ENCODE data around the gene KHSRP. TPM values are rescaled to one million over a fixed set of nuclear protein-coding genes. Genes with fewer than 3 reads are reported as not detected.
A peak's percentile ranks its signal among the peaks of the same experiment; 100 is the strongest.

Gene KHSRP
- total and polyA plus RNA-seq, 4 donors: 68.3 to 317 (median 198) TPM

DNA sequence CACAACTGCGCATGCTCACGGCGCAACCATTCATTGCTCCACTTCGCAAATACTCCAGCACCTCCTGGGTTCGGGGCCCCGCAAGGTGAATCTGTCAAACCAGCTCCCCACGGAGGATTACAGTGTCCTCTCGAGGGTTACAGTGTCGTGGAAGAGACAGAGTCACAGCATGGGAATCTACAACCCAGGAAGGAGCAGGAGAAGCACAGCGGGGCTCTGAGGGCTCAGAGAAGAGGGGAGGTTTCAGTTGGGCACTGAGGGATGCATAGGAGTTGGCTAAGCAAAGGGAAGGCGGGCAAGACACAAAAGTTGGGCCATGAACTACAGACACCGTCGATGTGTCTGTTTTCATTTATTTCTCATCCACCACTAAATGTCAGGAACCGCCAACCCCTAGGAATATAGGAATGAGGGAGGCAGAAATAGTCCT, 30.6 kb downstream of the KHSRP start:
- DNase-seq (ENCODE audit: low read depth in 4 of 6, low spot score in 6 of 6): no peak
- peak overlapping the region; percentile 83 for H3K4me3 ChIP-seq (ENCODE audit: low read depth, low read length)

DNA sequence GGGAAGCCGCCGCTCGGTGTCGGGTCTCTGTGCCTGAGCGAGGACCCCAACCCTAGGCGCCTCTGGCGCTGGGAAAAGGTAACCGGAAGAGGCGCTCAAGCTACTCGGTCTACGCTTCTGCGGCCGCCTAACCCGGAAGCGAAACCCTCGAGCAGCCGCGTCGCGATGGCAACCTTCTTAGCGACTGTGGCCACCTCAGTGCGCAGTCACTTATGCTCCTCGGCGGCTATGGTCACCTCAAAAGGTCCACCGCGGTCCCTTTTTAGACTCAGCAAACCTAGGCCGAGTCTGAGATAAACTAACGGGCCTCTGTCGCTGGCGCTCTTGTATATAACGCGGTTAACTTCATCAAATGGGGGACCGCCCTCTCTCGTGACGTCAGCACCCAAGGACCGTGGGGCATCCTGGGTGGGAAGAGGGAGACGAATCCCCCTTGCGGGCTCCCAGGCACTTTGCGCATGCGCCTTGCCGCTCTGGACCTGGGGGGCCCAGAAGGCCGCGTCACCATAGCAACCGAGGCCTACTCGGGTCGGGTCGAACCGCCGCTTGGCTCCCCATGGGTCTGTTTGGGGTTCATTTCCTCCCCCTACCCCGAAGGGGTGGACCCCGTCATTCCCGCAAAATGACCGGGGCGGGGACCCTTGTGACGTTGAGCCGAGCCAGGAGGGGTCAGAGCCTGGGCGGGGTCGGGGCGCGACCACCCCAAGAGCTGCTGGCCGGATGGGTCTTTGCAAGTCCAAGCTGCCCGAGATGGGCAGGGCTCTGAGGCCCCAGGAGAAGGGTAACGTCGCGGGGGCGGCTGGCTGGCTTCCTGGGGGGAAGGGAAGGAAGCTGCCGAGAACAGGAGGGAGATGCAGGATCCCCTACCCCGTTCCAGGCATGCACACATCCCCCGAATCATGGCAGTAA, 31.3 kb downstream of the KHSRP start, which contains the start of gene GTF2F1:
GTF2F1 (minus strand) TSS at position 91 of the 909 bp plus-strand sequence. CDS start 169 bp downstream, outside the sequence.
- H3K9me3 ChIP-seq (ENCODE audit: control insufficient read depth, insufficient read depth, low read length): no peaks in the 10 kb centered on the region
- H3K27me3 ChIP-seq (ENCODE audit: control insufficient read depth, insufficient read depth, low read length): no peaks in the 10 kb centered on the region
- H3K4me3 ChIP-seq (ENCODE audit: low read depth, low read length): peak within 1 kb of the TSS; percentile 83
- peak within 1 kb of the TSS; percentile 98 for H3K27ac ChIP-seq (ENCODE audit: low read depth, low read length)
- DNase-seq (ENCODE audit: low read depth in 4 of 6, low spot score in 6 of 6): peak; percentile 97 to 99 (median 98)
- H3K4me1 ChIP-seq (ENCODE audit: control insufficient read depth, insufficient read depth, low read length): peaks cover 18% of the 10 kb centered on the region
- peaks cover 32% of the 10 kb centered on the region for H3K36me3 ChIP-seq (ENCODE audit: control insufficient read depth, insufficient read depth, low read length)
- WGBS (ENCODE audit: insufficient coverage): under 1% methylated on average over 68 of the region's 69 CpGs

More for the DNA sequence above, 30.6 kb downstream of the KHSRP start:
- Histone ChIP-seq H3K4me1 (ENCODE audit: control insufficient read depth, insufficient read depth, low read length) (peaks cover 18% of the 10 kb centered on the region), H3K36me3 (ENCODE audit: control insufficient read depth, insufficient read depth, low read length) (peaks cover 26% of the 10 kb centered on the region), H3K27ac (ENCODE audit: low read depth, low read length) (peak overlapping the region; percentile 98), H3K27me3 (ENCODE audit: control insufficient read depth, insufficient read depth, low read length) (no peaks in the 10 kb centered on the region), H3K9me3 (ENCODE audit: control insufficient read depth, insufficient read depth, low read length) (no peaks in the 10 kb centered on the region)
- WGBS (ENCODE audit: insufficient coverage): 8% methylated on average over 10 of the region's 14 CpGs

DNA sequence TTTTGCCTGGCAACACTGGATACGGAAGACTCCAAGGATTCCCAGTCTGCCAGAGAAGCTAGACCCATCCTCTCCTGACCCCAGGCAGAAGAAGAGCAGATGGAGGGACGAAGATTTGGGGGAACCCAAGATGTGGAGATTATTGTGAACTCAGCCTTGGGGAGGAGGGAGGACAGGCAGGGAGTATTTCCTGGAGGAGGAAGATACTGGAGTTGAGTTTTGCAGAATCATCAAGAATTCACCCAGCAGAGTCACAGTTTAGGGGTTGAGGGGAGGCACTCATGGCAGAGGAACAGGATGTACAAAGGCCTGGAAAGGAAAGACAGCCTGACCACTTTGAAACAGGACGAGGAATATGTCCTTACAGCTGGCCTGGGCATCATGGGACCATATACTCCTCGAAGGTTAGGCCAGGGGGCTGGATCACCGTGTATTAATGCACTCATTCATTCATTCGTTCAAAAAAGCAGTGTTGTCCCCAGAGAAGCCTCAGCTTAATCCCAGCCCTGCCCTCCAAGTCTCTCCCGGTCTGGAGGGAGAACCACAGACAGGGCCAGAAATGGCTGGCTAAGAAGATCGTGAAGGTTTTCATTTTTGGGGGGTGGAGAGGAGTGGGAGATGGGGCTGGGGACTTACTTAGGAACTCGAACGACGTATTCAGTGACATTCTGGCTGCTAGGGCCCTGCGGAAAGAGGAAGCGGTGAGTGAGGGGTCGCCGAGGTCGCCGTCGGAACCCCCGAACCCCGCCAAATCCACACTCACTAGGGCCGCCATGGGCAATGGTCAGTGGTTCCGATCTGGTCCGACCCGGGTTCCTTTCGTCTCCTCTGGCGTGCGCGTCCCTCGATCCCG, 32.2 kb downstream of the KHSRP start:
- no peaks in the 10 kb centered on the region for H3K27me3 ChIP-seq (ENCODE audit: control insufficient read depth, insufficient read depth, low read length)
- no peaks in the 10 kb centered on the region for H3K9me3 ChIP-seq (ENCODE audit: control insufficient read depth, insufficient read depth, low read length)
- H3K36me3 ChIP-seq (ENCODE audit: control insufficient read depth, insufficient read depth, low read length): peaks cover 41% of the 10 kb centered on the region
- 6% methylated on average over 29 of the region's 30 CpGs for WGBS (ENCODE audit: insufficient coverage)
- peaks cover 18% of the 10 kb centered on the region for H3K4me1 ChIP-seq (ENCODE audit: control insufficient read depth, insufficient read depth, low read length)
- H3K27ac ChIP-seq (ENCODE audit: low read depth, low read length): peak overlapping the region; percentile 98
- peak overlapping the region; percentile 83 for H3K4me3 ChIP-seq (ENCODE audit: low read depth, low read length)
- no peak for DNase-seq (ENCODE audit: low read depth in 4 of 6, low spot score in 6 of 6)

DNA sequence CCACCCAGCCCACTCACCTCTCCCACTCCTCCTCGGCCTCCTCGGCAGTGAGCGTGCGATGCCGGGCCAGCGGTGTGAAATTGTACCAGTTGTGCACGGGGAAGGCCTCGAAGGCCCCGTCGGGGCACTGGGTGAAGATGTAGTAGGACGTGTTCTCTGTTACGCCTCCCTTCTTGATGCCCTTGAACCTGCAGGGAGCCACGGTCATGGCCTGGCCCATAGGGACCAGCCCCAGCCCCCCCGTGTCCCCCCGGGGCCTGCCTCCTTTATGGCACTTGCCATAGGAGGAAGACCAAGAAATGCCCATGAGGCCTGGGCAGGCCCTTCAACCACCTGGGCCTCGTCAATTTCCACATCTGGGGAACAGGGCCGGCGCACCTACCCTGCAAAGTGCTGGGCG, 37.2 kb downstream of the KHSRP start:
- Histone ChIP-seq H3K9me3 (ENCODE audit: control insufficient read depth, insufficient read depth, low read length) (no peaks in the 10 kb centered on the region), H3K4me3 (ENCODE audit: low read depth, low read length) (no peak overlapping the region), H3K27me3 (ENCODE audit: control insufficient read depth, insufficient read depth, low read length) (no peaks in the 10 kb centered on the region), H3K36me3 (ENCODE audit: control insufficient read depth, insufficient read depth, low read length) (peaks cover 91% of the 10 kb centered on the region), H3K27ac (ENCODE audit: low read depth, low read length) (no peak overlapping the region), H3K4me1 (ENCODE audit: control insufficient read depth, insufficient read depth, low read length) (peaks cover 4% of the 10 kb centered on the region)
- 96% methylated on average over 17 of the region's 19 CpGs for WGBS (ENCODE audit: insufficient coverage)
- no peak for DNase-seq (ENCODE audit: low read depth in 4 of 6, low spot score in 6 of 6)

DNA sequence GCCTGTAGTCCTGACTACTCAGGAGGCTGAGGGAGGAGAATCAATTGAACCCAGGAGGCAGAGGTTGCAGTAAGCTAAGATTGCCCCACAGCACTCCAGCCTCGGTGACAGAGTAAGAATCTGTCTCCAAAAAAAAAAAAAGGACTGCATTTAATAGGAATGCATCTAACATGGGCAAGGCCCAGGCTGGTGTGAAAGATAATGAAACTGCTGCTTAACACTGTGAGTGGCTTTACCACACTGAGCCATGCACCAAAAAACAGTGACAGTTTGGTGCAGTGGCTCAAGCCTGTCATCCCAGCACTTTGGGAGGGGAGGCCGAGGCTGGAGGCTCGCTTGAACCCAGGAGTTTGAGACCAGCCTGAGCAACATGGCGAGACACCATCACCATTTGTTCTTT, 40.2 kb downstream of the KHSRP start:
- Histone ChIP-seq H3K36me3 (ENCODE audit: control insufficient read depth, insufficient read depth, low read length) (peaks cover 99% of the 10 kb centered on the region), H3K27me3 (ENCODE audit: control insufficient read depth, insufficient read depth, low read length) (no peaks in the 10 kb centered on the region), H3K9me3 (ENCODE audit: control insufficient read depth, insufficient read depth, low read length) (no peaks in the 10 kb centered on the region), H3K4me1 (ENCODE audit: control insufficient read depth, insufficient read depth, low read length) (no peaks in the 10 kb centered on the region), H3K4me3 (ENCODE audit: low read depth, low read length) (no peak overlapping the region), H3K27ac (ENCODE audit: low read depth, low read length) (no peak overlapping the region)
- WGBS (ENCODE audit: insufficient coverage): 90% methylated on average over 2 of the region's 4 CpGs
- DNase-seq (ENCODE audit: low read depth in 4 of 6, low spot score in 6 of 6): no peak

DNA sequence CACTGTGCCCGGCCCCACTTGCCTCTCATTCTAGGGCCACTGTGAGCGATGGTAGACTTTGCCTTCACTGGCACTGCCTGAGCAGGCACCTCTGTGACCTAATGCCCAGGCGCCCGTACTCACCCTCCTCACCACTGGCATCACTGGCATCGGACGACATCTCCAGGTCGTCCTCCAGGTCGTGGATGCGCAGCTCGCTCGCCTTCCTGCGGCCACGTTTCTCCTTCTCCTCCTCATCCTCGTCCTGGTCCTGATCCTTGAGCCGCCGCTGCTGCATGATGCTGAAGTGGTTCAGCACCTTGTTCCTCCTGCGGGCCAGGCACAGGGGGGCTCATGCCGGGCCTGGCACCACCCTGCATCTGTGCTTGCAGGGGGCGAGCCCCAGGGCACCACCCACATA, 41.4 kb downstream of the KHSRP start:
- Histone ChIP-seq H3K36me3 (ENCODE audit: control insufficient read depth, insufficient read depth, low read length) (peaks cover 98% of the 10 kb centered on the region), H3K27ac (ENCODE audit: low read depth, low read length) (no peak overlapping the region), H3K9me3 (ENCODE audit: control insufficient read depth, insufficient read depth, low read length) (no peaks in the 10 kb centered on the region), H3K4me1 (ENCODE audit: control insufficient read depth, insufficient read depth, low read length) (no peaks in the 10 kb centered on the region), H3K4me3 (ENCODE audit: low read depth, low read length) (no peak overlapping the region), H3K27me3 (ENCODE audit: control insufficient read depth, insufficient read depth, low read length) (no peaks in the 10 kb centered on the region)
- 96% methylated on average over 19 of the region's 19 CpGs for WGBS (ENCODE audit: insufficient coverage)
- no peak for DNase-seq (ENCODE audit: low read depth in 4 of 6, low spot score in 6 of 6)

DNA sequence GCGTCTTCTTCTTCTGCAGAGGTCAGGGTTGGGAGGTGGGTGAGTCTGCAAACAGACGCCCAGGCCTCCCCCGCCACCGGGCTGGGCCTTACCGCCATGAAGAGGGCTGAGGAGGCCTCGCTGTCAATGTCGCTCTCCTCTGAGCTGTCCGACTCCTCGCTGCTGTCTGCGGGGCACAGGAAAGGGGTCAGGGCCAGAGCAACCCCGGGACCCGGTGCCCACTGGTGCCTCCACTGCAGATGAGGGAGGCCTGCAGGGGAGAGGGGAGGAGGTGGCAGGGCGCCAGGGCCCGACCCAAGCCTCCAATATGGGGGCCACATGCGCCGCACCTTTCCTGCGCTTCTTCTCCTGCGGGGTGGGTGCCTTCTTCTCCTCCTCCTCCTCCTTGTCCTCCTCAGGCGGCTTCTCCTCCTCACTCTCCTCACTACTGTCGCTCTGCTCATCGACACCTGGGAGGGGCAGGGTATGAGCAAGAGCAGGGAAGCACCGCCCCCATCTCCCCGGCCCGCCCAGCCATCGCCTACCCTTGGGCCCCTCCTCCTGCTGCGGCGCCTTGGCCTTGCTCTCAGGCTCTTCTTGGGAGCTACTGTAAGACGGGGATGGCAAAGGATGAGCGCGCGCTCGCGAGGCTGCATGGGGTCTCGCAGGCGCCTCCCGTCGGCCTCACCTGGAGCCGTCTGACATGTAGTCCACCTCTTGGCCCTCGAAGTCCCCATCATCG, 43.4 kb downstream of the KHSRP start:
- Histone ChIP-seq H3K27me3 (ENCODE audit: control insufficient read depth, insufficient read depth, low read length) (no peaks in the 10 kb centered on the region), H3K36me3 (ENCODE audit: control insufficient read depth, insufficient read depth, low read length) (peaks cover 90% of the 10 kb centered on the region), H3K4me1 (ENCODE audit: control insufficient read depth, insufficient read depth, low read length) (no peaks in the 10 kb centered on the region), H3K27ac (ENCODE audit: low read depth, low read length) (no peak overlapping the region), H3K9me3 (ENCODE audit: control insufficient read depth, insufficient read depth, low read length) (no peaks in the 10 kb centered on the region), H3K4me3 (ENCODE audit: low read depth, low read length) (no peak overlapping the region)
- DNase-seq (ENCODE audit: low read depth in 4 of 6, low spot score in 6 of 6): no peak
- 98% methylated on average over 32 of the region's 40 CpGs for WGBS (ENCODE audit: insufficient coverage)

DNA sequence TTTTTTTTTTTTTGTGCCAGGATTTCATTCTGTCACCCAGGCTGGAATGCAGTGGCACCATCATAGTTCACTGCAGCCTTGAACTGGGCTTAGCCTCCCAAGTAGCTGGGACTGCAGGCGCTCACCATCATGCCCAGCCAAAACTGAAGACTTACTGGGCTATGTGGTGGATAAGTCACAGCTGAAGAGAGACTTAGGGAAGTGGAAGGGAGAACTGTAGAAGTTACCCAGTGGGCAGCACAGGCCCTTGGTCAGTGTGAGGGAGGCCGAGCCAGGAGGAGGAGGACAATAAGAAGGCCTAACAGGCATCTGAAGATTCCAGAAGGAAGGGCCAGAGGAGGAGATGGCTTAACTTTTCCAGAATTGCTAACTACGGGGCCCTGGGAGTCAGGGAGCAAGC, 44.9 kb downstream of the KHSRP start:
- Histone ChIP-seq H3K27ac (ENCODE audit: low read depth, low read length) (no peak overlapping the region), H3K36me3 (ENCODE audit: control insufficient read depth, insufficient read depth, low read length) (peaks cover 90% of the 10 kb centered on the region), H3K4me1 (ENCODE audit: control insufficient read depth, insufficient read depth, low read length) (no peaks in the 10 kb centered on the region), H3K9me3 (ENCODE audit: control insufficient read depth, insufficient read depth, low read length) (no peaks in the 10 kb centered on the region), H3K27me3 (ENCODE audit: control insufficient read depth, insufficient read depth, low read length) (no peaks in the 10 kb centered on the region), H3K4me3 (ENCODE audit: low read depth, low read length) (no peak overlapping the region)
- WGBS (ENCODE audit: insufficient coverage): 100% methylated on average over 3 of the region's 3 CpGs
- no peak for DNase-seq (ENCODE audit: low read depth in 4 of 6, low spot score in 6 of 6)

DNA sequence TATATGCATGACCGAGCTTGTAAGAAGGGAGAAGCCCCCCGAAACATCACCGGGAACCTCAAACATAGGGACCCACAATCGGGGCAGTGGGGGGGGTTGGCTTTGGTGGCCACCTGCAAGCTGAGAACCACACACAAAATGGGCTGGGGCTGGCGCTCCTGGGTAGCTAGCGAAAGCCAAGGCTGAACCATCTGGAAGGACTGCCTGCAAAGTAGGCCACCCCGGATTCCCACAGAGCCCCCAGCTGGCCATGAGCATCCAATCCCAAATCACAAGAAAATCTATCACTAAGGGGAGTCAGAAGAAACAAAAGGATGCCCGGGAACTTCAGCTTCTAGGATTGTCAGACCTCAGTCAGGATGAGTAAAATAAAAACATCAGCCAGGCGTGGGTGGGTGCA, 46.1 kb downstream of the KHSRP start:
- Histone ChIP-seq H3K27me3 (ENCODE audit: control insufficient read depth, insufficient read depth, low read length) (no peaks in the 10 kb centered on the region), H3K27ac (ENCODE audit: low read depth, low read length) (peak overlapping the region; percentile 33), H3K4me3 (ENCODE audit: low read depth, low read length) (no peak overlapping the region), H3K36me3 (ENCODE audit: control insufficient read depth, insufficient read depth, low read length) (peaks cover 86% of the 10 kb centered on the region), H3K9me3 (ENCODE audit: control insufficient read depth, insufficient read depth, low read length) (no peaks in the 10 kb centered on the region), H3K4me1 (ENCODE audit: control insufficient read depth, insufficient read depth, low read length) (peaks cover 12% of the 10 kb centered on the region)
- no peak for DNase-seq (ENCODE audit: low read depth in 4 of 6, low spot score in 6 of 6)
- WGBS (ENCODE audit: insufficient coverage): 90% methylated on average over 5 of the region's 9 CpGs
